ENCODE measurements around the gene KIF26A. TPM values are rescaled to one million over a fixed set of nuclear protein-coding genes. Genes with fewer than 3 reads are reported as not detected.

Gene KIF26A
- total and polyA plus RNA-seq, 2 experiments from 2014 or later, result 3.5 to 5.0 TPM

DNA sequence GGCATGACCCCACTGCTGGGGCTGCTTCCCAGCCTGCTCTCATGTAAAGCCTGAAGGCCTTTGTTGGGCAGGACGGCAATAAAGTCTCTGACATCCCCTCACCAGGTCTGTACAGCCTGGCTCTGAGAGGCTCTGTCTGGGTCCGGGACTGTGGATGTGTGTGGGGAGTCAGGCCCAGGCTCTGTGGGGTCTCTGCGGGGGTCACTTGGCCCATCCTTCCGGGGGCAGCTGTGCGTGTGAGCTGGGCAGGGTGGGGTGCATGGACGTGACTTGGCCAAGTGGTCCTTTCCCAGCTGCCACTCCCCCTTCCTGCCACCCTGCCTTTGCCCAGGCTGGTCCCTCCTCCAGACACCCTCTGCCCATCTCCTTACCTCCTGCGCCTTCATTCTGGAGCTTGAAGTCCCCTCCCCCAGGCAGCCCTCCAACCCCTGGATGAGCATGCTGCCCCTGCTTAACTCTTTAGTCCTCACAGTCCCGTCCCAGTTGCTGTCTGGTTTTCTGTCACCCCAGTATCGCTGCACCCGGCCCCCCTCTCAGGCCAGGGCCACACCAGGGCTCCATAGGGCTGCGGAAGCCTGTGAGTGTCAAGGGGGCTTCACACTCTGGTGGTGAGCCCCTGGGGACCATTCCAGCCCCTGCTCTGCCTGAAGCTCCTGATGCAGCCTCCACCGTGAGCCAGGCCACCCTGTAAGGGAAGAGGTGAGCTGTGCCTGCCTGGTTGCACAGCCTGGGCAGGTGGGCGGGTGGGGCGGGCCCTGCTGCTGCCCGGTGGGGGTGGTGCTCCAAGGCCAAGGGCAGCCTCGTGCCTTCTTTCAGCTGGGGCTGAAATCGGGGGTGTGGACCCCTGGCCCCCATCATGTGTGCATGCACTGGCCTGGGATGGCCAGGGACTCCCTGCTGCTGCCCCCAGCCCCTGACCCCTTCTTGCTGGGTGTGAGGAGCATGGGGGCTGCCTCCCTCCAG, 25.5 kb upstream of the KIF26A start:
- 89% methylated on average over 13 of the region's 17 CpGs for WGBS (ENCODE audit: low lambda C conversion rate, missing lambda C conversion rate)
- TF ChIP-seq, protein P1, sequence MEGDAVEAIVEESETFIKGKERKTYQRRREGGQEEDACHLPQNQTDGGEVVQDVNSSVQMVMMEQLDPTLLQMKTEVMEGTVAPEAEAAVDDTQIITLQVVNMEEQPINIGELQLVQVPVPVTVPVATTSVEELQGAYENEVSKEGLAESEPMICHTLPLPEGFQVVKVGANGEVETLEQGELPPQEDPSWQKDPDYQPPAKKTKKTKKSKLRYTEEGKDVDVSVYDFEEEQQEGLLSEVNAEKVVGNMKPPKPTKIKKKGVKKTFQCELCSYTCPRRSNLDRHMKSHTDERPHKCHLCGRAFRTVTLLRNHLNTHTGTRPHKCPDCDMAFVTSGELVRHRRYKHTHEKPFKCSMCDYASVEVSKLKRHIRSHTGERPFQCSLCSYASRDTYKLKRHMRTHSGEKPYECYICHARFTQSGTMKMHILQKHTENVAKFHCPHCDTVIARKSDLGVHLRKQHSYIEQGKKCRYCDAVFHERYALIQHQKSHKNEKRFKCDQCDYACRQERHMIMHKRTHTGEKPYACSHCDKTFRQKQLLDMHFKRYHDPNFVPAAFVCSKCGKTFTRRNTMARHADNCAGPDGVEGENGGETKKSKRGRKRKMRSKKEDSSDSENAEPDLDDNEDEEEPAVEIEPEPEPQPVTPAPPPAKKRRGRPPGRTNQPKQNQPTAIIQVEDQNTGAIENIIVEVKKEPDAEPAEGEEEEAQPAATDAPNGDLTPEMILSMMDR (IDR thresholded peaks at IDR 0.05; ENCODE audit: poor library complexity), result no peak
- TF ChIP-seq EZH2phosphoT487 (IDR thresholded peaks at IDR 0.05; ENCODE audit: low read depth, severe bottlenecking, unreplicated experiment) (no peak), EZH2 (IDR thresholded peaks at IDR 0.05; ENCODE audit: borderline replicate concordance) (no peak)
- H3K36me3 ChIP-seq (replicated peaks; ENCODE audit: insufficient read depth, low read depth), result no peaks in the 10 kb centered on the region
- no peaks in the 10 kb centered on the region for H3K79me2 ChIP-seq
- no peak overlapping the region for H3K4me3 ChIP-seq
- no peaks in the 10 kb centered on the region for H3K9me3 ChIP-seq (ENCODE audit: low read depth)
- no peak overlapping the region for H3K4me2 ChIP-seq
- H3K4me1 ChIP-seq (ENCODE audit: insufficient read depth), result peaks cover 15% of the 10 kb centered on the region
- H3K9me2 ChIP-seq (replicated peaks; ENCODE audit: insufficient read depth), result no peaks in the 10 kb centered on the region
- DNase-seq (ENCODE audit: low spot score), result no peak
- H3K27ac ChIP-seq, result no peak overlapping the region
- no peak overlapping the region for H2AFZ ChIP-seq
- no peaks in the 10 kb centered on the region for H4K20me1 ChIP-seq (ENCODE audit: insufficient read depth, poor library complexity, severe bottlenecking)
- H3K27me3 ChIP-seq, result peaks cover under 1% of the 10 kb centered on the region

GRCh38 chr14:104113631-104114420, 24.6 kb upstream of the KIF26A start:
- WGBS (ENCODE audit: low lambda C conversion rate, missing lambda C conversion rate), result 87% methylated on average over 23 of the region's 23 CpGs
- peaks cover 10% of the 10 kb centered on the region for H3K27me3 ChIP-seq
- no peak for DNase-seq (ENCODE audit: low spot score)
- H2AFZ ChIP-seq, result no peak overlapping the region
- no peak overlapping the region for H3K27ac ChIP-seq
- no peaks in the 10 kb centered on the region for H3K79me2 ChIP-seq
- no peak overlapping the region for H3K4me2 ChIP-seq
- no peaks in the 10 kb centered on the region for H3K9me2 ChIP-seq (replicated peaks; ENCODE audit: insufficient read depth)
- H3K36me3 ChIP-seq (replicated peaks; ENCODE audit: insufficient read depth, low read depth), result no peaks in the 10 kb centered on the region
- H4K20me1 ChIP-seq (ENCODE audit: insufficient read depth, poor library complexity, severe bottlenecking), result no peaks in the 10 kb centered on the region
- TF ChIP-seq EZH2phosphoT487 (IDR thresholded peaks at IDR 0.05; ENCODE audit: low read depth, severe bottlenecking, unreplicated experiment) (no peak), EZH2 (IDR thresholded peaks at IDR 0.05; ENCODE audit: borderline replicate concordance) (no peak)
- TF ChIP-seq, protein P1 (IDR thresholded peaks at IDR 0.05; ENCODE audit: poor library complexity), result no peak
- no peaks in the 10 kb centered on the region for H3K9me3 ChIP-seq (ENCODE audit: low read depth)
- H3K4me3 ChIP-seq, result no peak overlapping the region
- peaks cover 15% of the 10 kb centered on the region for H3K4me1 ChIP-seq (ENCODE audit: insufficient read depth)

DNA sequence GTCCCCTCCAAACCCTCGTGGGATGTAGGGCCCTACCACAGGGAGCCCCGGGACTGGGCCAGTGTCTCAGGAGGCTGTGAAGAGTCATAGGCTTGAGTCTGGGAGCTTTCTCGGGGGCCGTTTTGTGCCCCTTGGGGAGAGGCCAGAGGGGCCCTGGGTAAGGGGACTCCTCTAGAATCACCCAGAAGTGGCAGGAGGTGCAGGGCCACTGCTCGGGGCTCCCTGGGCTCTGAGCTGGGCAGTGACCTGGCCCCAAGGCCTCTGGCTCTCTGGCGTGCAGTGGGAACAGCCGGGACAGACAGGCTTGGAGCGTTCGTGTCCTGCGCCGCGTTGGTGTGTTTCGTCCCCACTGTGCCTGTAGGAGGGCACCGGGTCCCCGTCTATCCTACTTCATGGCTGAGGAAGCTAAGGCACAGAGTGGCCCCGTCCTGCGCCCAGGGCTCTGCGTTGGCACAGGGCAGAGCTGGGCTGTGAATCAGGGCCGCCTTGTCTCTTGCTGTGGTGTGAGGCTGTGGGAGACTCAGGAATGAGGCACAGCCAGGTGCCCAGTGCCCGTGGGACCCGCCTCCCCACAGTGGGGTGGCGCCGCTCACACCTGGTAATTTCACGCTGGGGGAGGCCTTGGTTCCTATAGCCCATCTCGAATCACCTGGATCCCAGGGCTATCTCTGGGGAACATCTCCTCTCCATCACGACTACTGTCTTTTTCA, 23.8 kb upstream of the KIF26A start:
- 91% methylated on average over 26 of the region's 26 CpGs for WGBS (ENCODE audit: low lambda C conversion rate, missing lambda C conversion rate)
- no peak for TF ChIP-seq EZH2phosphoT487 (IDR thresholded peaks at IDR 0.05; ENCODE audit: low read depth, severe bottlenecking, unreplicated experiment)
- no peak for TF ChIP-seq EZH2 (IDR thresholded peaks at IDR 0.05; ENCODE audit: borderline replicate concordance)
- TF ChIP-seq, protein P1 (IDR thresholded peaks at IDR 0.05; ENCODE audit: poor library complexity), result no peak
- Histone ChIP-seq H3K4me3 (no peak overlapping the region), H3K27me3 (peaks cover 12% of the 10 kb centered on the region), H2AFZ (no peak overlapping the region), H3K9me2 (replicated peaks; ENCODE audit: insufficient read depth) (no peaks in the 10 kb centered on the region), H4K20me1 (ENCODE audit: insufficient read depth, poor library complexity, severe bottlenecking) (no peaks in the 10 kb centered on the region), H3K27ac (no peak overlapping the region), H3K79me2 (no peaks in the 10 kb centered on the region), H3K4me2 (no peak overlapping the region), H3K36me3 (replicated peaks; ENCODE audit: insufficient read depth, low read depth) (no peaks in the 10 kb centered on the region), H3K9me3 (ENCODE audit: low read depth) (no peaks in the 10 kb centered on the region), H3K4me1 (ENCODE audit: insufficient read depth) (peaks cover 15% of the 10 kb centered on the region)
- no peak for DNase-seq (ENCODE audit: low spot score)

Measured in hepatocyte (in vitro differentiated cells).